Coronary artery (tissue), 2 donors: ENCODE measurements around the gene ARHGEF33.

Source experiments
- DNase-seq: peaks from one replicate; pipeline ENCODE4 v3.0.0-alpha.2; 2017; ENCODE audit warnings: low spot score
- H3K27ac ChIP-seq, 2 donors: fragments of 200-600 bp; sonication (generic); one replicate each; pipeline ENCODE4 v1.5.1; 2016 to 2019
- H3K4me3 ChIP-seq: fragments of 200-600 bp; sonication (generic); 2 replicates; pipeline ENCODE4 v1.5.1; 2016; ENCODE audit warnings: mild to moderate bottlenecking, moderate library complexity
- CTCF ChIP-seq: fragments of 200-600 bp; sonication (generic); IDR thresholded peaks from one replicate; pipeline ENCODE4 v1.5.1; 2019; ENCODE audit warnings: antibody characterized with exemption

ARHGEF33 gene

GRCh38 chr2:38887902-38888554 lies 1.6 kb upstream of the ARHGEF33 start:
- no peak for DNase-seq
- H3K4me3 ChIP-seq: no peak overlapping the region
- no peak for TF ChIP-seq CTCF
- H3K27ac ChIP-seq: no peak overlapping the region

- DNase-seq: no peak
- no peak for TF ChIP-seq CTCF
- no peak overlapping the region for H3K4me3 ChIP-seq
- H3K27ac ChIP-seq: no peak overlapping the region
These were observed 630 bp upstream of the ARHGEF33 start for GRCh38 chr2:38889045-38889444.

GRCh38 chr2:38892819-38893218 lies 3.1 kb downstream of the ARHGEF33 start:
- no peak for DNase-seq
- Histone ChIP-seq H3K27ac (no peak overlapping the region), H3K4me3 (no peak overlapping the region)
- TF ChIP-seq CTCF: no peak

GRCh38 chr2:38898256-38898655 lies 8.6 kb downstream of the ARHGEF33 start:
- no peak for DNase-seq
- no peak overlapping the region for H3K4me3 ChIP-seq
- no peak overlapping the region for H3K27ac ChIP-seq
- TF ChIP-seq CTCF: no peak

GRCh38 chr2:38900726-38901125 lies 11.1 kb downstream of the ARHGEF33 start:
- no peak overlapping the region for H3K4me3 ChIP-seq
- no peak for DNase-seq
- H3K27ac ChIP-seq: no peak overlapping the region
- TF ChIP-seq CTCF: no peak

GRCh38 chr2:38905251-38905650 lies 15.6 kb downstream of the ARHGEF33 start:
- Histone ChIP-seq H3K27ac (no peak overlapping the region), H3K4me3 (no peak overlapping the region)
- no peak for TF ChIP-seq CTCF
- no peak for DNase-seq

GRCh38 chr2:38907242-38907641 lies 17.6 kb downstream of the ARHGEF33 start:
- no peak for DNase-seq

More at GRCh38 chr2:38907242-38907641, 17.6 kb downstream of the ARHGEF33 start:
- H3K27ac ChIP-seq: no peak overlapping the region
- TF ChIP-seq CTCF: no peak
- H3K4me3 ChIP-seq: no peak overlapping the region
